ENCODE measurements around the gene KLHL29. TPM values are rescaled to one million over a fixed set of nuclear protein-coding genes. Genes with fewer than 3 reads are reported as not detected.
A peak's percentile ranks its signal among the peaks of the same experiment; 100 is the strongest.

Gene KLHL29
- total RNA-seq, 1 donor from 2014 or later, result 5.5 TPM

GRCh38 chr2:23565374-23565773 lies 180.4 kb downstream of the KLHL29 start:
- TF ChIP-seq CTCF (IDR thresholded peaks at IDR 0.05; ENCODE audit: insufficient read depth, low read depth, low read length) (no peak), EZH2 (IDR thresholded peaks at IDR 0.05; ENCODE audit: insufficient read depth, low read length) (no peak)
- no peak overlapping the region for H3K27ac Mint-ChIP-seq (ENCODE audit: unreplicated experiment)
- no peak overlapping the region for H3K9ac ChIP-seq (ENCODE audit: low read length)
- H3K4me3 Mint-ChIP-seq (ENCODE audit: unreplicated experiment), result no peak overlapping the region
- H3K4me3 ChIP-seq (ENCODE audit: insufficient read depth, low read depth, low read length), result no peak overlapping the region
- peaks cover 3% of the 10 kb centered on the region for H3K9me3 Mint-ChIP-seq (ENCODE audit: unreplicated experiment)
- no peak for FAIRE-seq
- peaks cover 3% of the 10 kb centered on the region for H3K36me3 Mint-ChIP-seq (ENCODE audit: low read depth, unreplicated experiment)
- no peaks in the 10 kb centered on the region for H3K9me3 ChIP-seq (ENCODE audit: insufficient read depth, low read depth, low read length)
- DNase-seq (ENCODE audit: low read depth), result no peak
- H3K36me3 ChIP-seq (ENCODE audit: insufficient read depth, low read length), result no peaks in the 10 kb centered on the region
- peaks cover 11% of the 10 kb centered on the region for H3K4me1 ChIP-seq (ENCODE audit: insufficient read depth, low read length)
- no peak overlapping the region for H3K27ac ChIP-seq (ENCODE audit: low read depth, low read length)
- no peaks in the 10 kb centered on the region for H3K4me1 Mint-ChIP-seq (ENCODE audit: low read depth, unreplicated experiment)
- H2AFZ ChIP-seq (ENCODE audit: low read depth, low read length), result no peak overlapping the region
- peaks cover 73% of the 10 kb centered on the region for H3K27me3 Mint-ChIP-seq (ENCODE audit: low read depth, unreplicated experiment)
- peaks cover 4% of the 10 kb centered on the region for H3K27me3 ChIP-seq (ENCODE audit: insufficient read depth, low read length)
- H4K20me1 ChIP-seq (ENCODE audit: insufficient read depth, low read length), result peaks cover 6% of the 10 kb centered on the region
- no peak overlapping the region for H3K4me2 ChIP-seq (ENCODE audit: low read length)
- H3K79me2 ChIP-seq (ENCODE audit: insufficient read depth, low read length), result no peaks in the 10 kb centered on the region

DNA sequence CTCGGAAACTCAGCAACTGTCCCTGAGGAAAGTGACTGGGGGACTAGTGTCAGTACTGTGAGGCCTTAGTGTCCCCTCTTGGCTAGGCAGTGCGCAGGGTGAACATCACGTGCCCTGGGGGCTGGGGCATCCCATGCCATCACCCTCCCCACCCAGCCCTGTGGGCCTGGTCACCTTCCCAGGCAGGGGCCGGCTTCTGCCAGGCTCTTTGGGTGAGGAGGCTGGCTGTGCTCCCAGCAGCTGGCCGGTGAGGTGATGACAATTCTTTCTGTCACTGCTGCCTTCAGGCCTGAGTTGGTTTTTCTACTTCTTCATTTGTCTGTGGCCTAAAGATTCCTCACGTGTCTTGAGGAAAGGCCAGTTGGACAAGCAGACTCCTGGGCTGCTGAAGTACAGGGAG lies 180.8 kb downstream of the KLHL29 start:
- FAIRE-seq (no peak), DNase-seq (ENCODE audit: low read depth) (no peak)
- Histone ChIP-seq H4K20me1 (ENCODE audit: insufficient read depth, low read length) (peaks cover 6% of the 10 kb centered on the region), H3K4me3 (ENCODE audit: insufficient read depth, low read depth, low read length) (no peak overlapping the region), H3K9ac (ENCODE audit: low read length) (no peak overlapping the region), H3K4me2 (ENCODE audit: low read length) (no peak overlapping the region), H2AFZ (ENCODE audit: low read depth, low read length) (no peak overlapping the region), H3K27me3 (ENCODE audit: insufficient read depth, low read length) (peaks cover 4% of the 10 kb centered on the region), H3K36me3 (ENCODE audit: insufficient read depth, low read length) (no peaks in the 10 kb centered on the region), H3K9me3 (ENCODE audit: insufficient read depth, low read depth, low read length) (no peaks in the 10 kb centered on the region), H3K79me2 (ENCODE audit: insufficient read depth, low read length) (no peaks in the 10 kb centered on the region), H3K27ac (ENCODE audit: low read depth, low read length) (no peak overlapping the region), H3K4me1 (ENCODE audit: insufficient read depth, low read length) (peaks cover 11% of the 10 kb centered on the region)
- Mint-ChIP-seq H3K4me3 (ENCODE audit: unreplicated experiment) (no peak overlapping the region), H3K9me3 (ENCODE audit: unreplicated experiment) (peaks cover 3% of the 10 kb centered on the region), H3K27ac (ENCODE audit: unreplicated experiment) (no peak overlapping the region), H3K4me1 (ENCODE audit: low read depth, unreplicated experiment) (no peaks in the 10 kb centered on the region), H3K27me3 (ENCODE audit: low read depth, unreplicated experiment) (peaks cover 72% of the 10 kb centered on the region), H3K36me3 (ENCODE audit: low read depth, unreplicated experiment) (peaks cover 3% of the 10 kb centered on the region)
- TF ChIP-seq CTCF (IDR thresholded peaks at IDR 0.05; ENCODE audit: insufficient read depth, low read depth, low read length), result no peak
- no peak for TF ChIP-seq EZH2 (IDR thresholded peaks at IDR 0.05; ENCODE audit: insufficient read depth, low read length)

DNA sequence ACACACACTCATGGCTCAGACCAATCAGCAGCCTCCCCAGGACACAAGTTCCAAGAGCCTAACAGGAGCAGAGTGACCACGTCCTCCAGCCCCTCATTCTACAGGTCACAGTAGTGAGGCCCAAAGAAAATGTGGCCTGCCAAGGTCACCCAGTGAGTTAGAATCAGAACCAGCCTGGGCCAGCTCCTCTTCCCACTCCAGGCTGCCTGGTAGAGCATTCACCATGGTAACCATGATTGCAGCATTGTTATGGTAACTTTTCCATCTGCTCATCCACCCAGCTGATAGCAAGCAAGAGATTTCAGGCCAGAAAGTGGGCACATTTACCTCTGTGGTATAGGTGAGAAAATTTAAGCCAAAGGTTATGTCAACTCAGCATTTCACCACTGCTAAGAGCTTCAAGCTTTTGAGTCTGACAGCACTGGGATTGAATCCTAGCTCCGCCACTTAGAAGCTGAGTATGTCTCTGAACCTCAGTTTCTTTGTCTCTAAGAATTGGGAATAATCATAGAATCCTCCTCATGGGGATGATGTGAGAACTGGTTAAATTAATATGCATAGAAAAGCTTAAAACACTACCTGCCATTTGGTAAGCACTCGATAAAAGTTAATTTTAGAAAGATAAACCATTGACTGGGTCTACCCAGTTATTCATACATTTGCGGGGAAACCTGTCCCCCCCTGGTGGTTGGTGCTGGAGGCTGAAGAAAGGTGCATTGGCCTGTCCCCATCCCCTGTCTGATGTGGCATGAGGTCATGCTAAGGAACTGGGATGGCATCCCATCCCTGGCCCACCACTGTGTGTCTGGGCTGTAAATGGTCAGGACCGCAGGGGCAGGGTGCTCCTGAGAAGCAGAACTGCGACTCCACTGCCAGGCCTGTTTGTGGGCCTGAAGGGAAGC lies 181.5 kb downstream of the KLHL29 start:
- peaks cover 4% of the 10 kb centered on the region for H3K27me3 ChIP-seq (ENCODE audit: insufficient read depth, low read length)
- H3K36me3 ChIP-seq (ENCODE audit: insufficient read depth, low read length), result no peaks in the 10 kb centered on the region
- peaks cover 3% of the 10 kb centered on the region for H3K9me3 Mint-ChIP-seq (ENCODE audit: unreplicated experiment)
- H3K27me3 Mint-ChIP-seq (ENCODE audit: low read depth, unreplicated experiment), result peaks cover 72% of the 10 kb centered on the region
- TF ChIP-seq EZH2 (IDR thresholded peaks at IDR 0.05; ENCODE audit: insufficient read depth, low read length) (no peak), CTCF (IDR thresholded peaks at IDR 0.05; ENCODE audit: insufficient read depth, low read depth, low read length) (peak; percentile 21)
- peaks cover 11% of the 10 kb centered on the region for H3K4me1 ChIP-seq (ENCODE audit: insufficient read depth, low read length)
- peaks cover 6% of the 10 kb centered on the region for H4K20me1 ChIP-seq (ENCODE audit: insufficient read depth, low read length)
- H3K4me2 ChIP-seq (ENCODE audit: low read length), result no peak overlapping the region
- H3K79me2 ChIP-seq (ENCODE audit: insufficient read depth, low read length), result no peaks in the 10 kb centered on the region
- DNase-seq (ENCODE audit: low read depth) (no peak), FAIRE-seq (no peak)
- H3K9ac ChIP-seq (ENCODE audit: low read length), result no peak overlapping the region
- no peaks in the 10 kb centered on the region for H3K9me3 ChIP-seq (ENCODE audit: insufficient read depth, low read depth, low read length)
- no peak overlapping the region for H3K4me3 ChIP-seq (ENCODE audit: insufficient read depth, low read depth, low read length)
- no peak overlapping the region for H3K4me3 Mint-ChIP-seq (ENCODE audit: unreplicated experiment)
- H2AFZ ChIP-seq (ENCODE audit: low read depth, low read length), result no peak overlapping the region
- H3K4me1 Mint-ChIP-seq (ENCODE audit: low read depth, unreplicated experiment), result no peaks in the 10 kb centered on the region
- no peak overlapping the region for H3K27ac ChIP-seq (ENCODE audit: low read depth, low read length)
- no peak overlapping the region for H3K27ac Mint-ChIP-seq (ENCODE audit: unreplicated experiment)
- peaks cover 3% of the 10 kb centered on the region for H3K36me3 Mint-ChIP-seq (ENCODE audit: low read depth, unreplicated experiment)
